HEK293T (cell line): ENCODE results near the gene APC2.
"Not testable (repeated sequence)": the region's sequence is repeated elsewhere in the genome, so short reads cannot be mapped to it uniquely, and the experiment has no call there.

ENCODE experiments used
- CTCF ChIA-PET: fragments of 350-600 bp; formaldehyde crosslinking; extraction: SDS; loops from one replicate; lab custom pipeline; 2021; ENCODE audit warnings: antibody characterized with exemption, inconsistent platforms; lab: Yijun Ruan, JAX
- POLR2A ChIA-PET: fragments of 350-600 bp; formaldehyde crosslinking; extraction: SDS; loops from one replicate; lab custom pipeline; 2020; ENCODE audit warnings: antibody characterized with exemption, inconsistent platforms; lab: Yijun Ruan, JAX
- DNase-seq: peaks from one replicate; pipeline ENCODE4 v3.0.0; 2012; ENCODE audit warnings: mixed read lengths; ENCODE audit errors: extremely low spot score
- ARNT ChIP-seq: fragments of 450-650 bp; IDR thresholded peaks from 2 replicates; pipeline ENCODE4 v1.6.1; 2017; ENCODE audit warnings: mild to moderate bottlenecking
- BHLHE40 ChIP-seq: fragments of 450-650 bp; IDR thresholded peaks from 2 replicates; pipeline ENCODE4 v1.6.1; 2016; ENCODE audit warnings: mild to moderate bottlenecking, moderate library complexity, borderline replicate concordance
- CTBP1 ChIP-seq: fragments of 450-650 bp; IDR thresholded peaks from 2 replicates; pipeline ENCODE4 v1.6.1; 2016; ENCODE audit warnings: borderline replicate concordance
- ELF4 ChIP-seq: fragments of 450-650 bp; IDR thresholded peaks from 2 replicates; pipeline ENCODE4 v1.6.1; 2017; ENCODE audit warnings: antibody characterized with exemption
- FOXA1 ChIP-seq: fragments of 450-650 bp; IDR thresholded peaks from 2 replicates; pipeline ENCODE4 v1.6.1; 2016; ENCODE audit warnings: mild to moderate bottlenecking
- FOXK2 ChIP-seq: fragments of 450-650 bp; IDR thresholded peaks from 2 replicates; pipeline ENCODE4 v1.6.1; 2016; ENCODE audit warnings: mild to moderate bottlenecking
- FOXM1 ChIP-seq: fragments of 450-650 bp; IDR thresholded peaks from 2 replicates; pipeline ENCODE4 v1.6.1; 2017; ENCODE audit warnings: mild to moderate bottlenecking, borderline replicate concordance
- HDGF ChIP-seq: fragments of 450-650 bp; IDR thresholded peaks from 2 replicates; pipeline ENCODE4 v1.6.1; 2017; ENCODE audit warnings: antibody characterized with exemption, borderline replicate concordance
- L3MBTL2 ChIP-seq: fragments of 450-650 bp; conservative IDR thresholded peaks from 2 replicates; pipeline ENCODE4 v1.6.1; 2016; ENCODE audit warnings: mild to moderate bottlenecking
- LEF1 ChIP-seq: fragments of 450-650 bp; IDR thresholded peaks from 2 replicates; pipeline ENCODE4 v1.6.1; 2017; ENCODE audit warnings: mild to moderate bottlenecking, borderline replicate concordance
- NFRKB ChIP-seq: fragments of 450-650 bp; IDR thresholded peaks from 2 replicates; pipeline ENCODE4 v1.6.1; 2016; ENCODE audit warnings: mild to moderate bottlenecking, moderate library complexity
- PKNOX1 ChIP-seq: fragments of 450-650 bp; IDR thresholded peaks from 2 replicates; pipeline ENCODE4 v1.6.1; 2016
- SP1 ChIP-seq: fragments of 450-650 bp; IDR thresholded peaks from 2 replicates; pipeline ENCODE4 v1.6.1; 2017
- SUZ12 ChIP-seq: fragments of 450-650 bp; IDR thresholded peaks from 2 replicates; pipeline ENCODE4 v1.6.1; 2016; ENCODE audit warnings: mild to moderate bottlenecking
- TARDBP ChIP-seq: fragments of 450-650 bp; IDR thresholded peaks from 2 replicates; pipeline ENCODE4 v1.6.1; 2016
- ZNF384 ChIP-seq: fragments of 450-650 bp; IDR thresholded peaks from 2 replicates; pipeline ENCODE4 v1.6.1; 2016

Gene APC2

GRCh38 chr19:1518471-1518870 lies 68.5 kb downstream of the APC2 start:
- no peak for TF ChIP-seq TARDBP
- ChIA-PET POLR2A (no interaction called here), CTCF (no interaction called here)
- no peak for DNase-seq

GRCh38 chr19:1519802-1520201 lies 69.9 kb downstream of the APC2 start:
- POLR2A ChIA-PET, DNase-seq, CTCF ChIA-PET: not testable (repeated sequence)

GRCh38 chr19:1520203-1520780 lies 70.4 kb downstream of the APC2 start:
- POLR2A ChIA-PET: no interaction called here
- no peak for TF ChIP-seq TARDBP
- TF ChIP-seq NFRKB: no peak
- no peak for TF ChIP-seq FOXK2
- no peak for TF ChIP-seq ZNF384
- no peak for TF ChIP-seq SUZ12
- TF ChIP-seq SP1: no peak
- no peak for TF ChIP-seq HDGF
- no peak for DNase-seq
- CTCF ChIA-PET: no interaction called here

- no peak for DNase-seq
- CTCF ChIA-PET: no interaction called here
- POLR2A ChIA-PET: no interaction called here
- no peak for TF ChIP-seq FOXA1
- TF ChIP-seq SP1: no peak
These were observed 71.7 kb downstream of the APC2 start for GRCh38 chr19:1521636-1522035.

- CTCF ChIA-PET: no interaction called here
- POLR2A ChIA-PET: no interaction called here
- TF ChIP-seq PKNOX1 (no peak), TARDBP (no peak), FOXK2 (no peak), BHLHE40 (no peak), ELF4 (no peak), ARNT (no peak), ZNF384 (no peak)
- no peak for DNase-seq
These were observed 72.1 kb downstream of the APC2 start for GRCh38 chr19:1522061-1522460.

- POLR2A ChIA-PET: no interaction called here
- DNase-seq: no peak
- TF ChIP-seq HDGF: no peak
- TF ChIP-seq FOXA1: no peak
- TF ChIP-seq FOXM1: no peak
- no peak for TF ChIP-seq PKNOX1
- no peak for TF ChIP-seq L3MBTL2
- no peak for TF ChIP-seq ELF4
- no peak for TF ChIP-seq BHLHE40
- TF ChIP-seq NFRKB: no peak
- no peak for TF ChIP-seq SUZ12
- no peak for TF ChIP-seq SP1
- TF ChIP-seq ARNT: no peak
- TF ChIP-seq TARDBP: no peak
- no peak for TF ChIP-seq ZNF384
- TF ChIP-seq CTBP1: no peak
- no peak for TF ChIP-seq LEF1
- no peak for TF ChIP-seq FOXK2
- CTCF ChIA-PET: no interaction called here
These were observed 72.9 kb downstream of the APC2 start for GRCh38 chr19:1522838-1523237.
